Kidney epithelial cell (primary cell): ENCODE results near the gene SPRED3. TPM values are rescaled to one million over a fixed set of nuclear protein-coding genes. Genes with fewer than 3 reads are reported as not detected.
A peak's percentile ranks its signal among the peaks of the same experiment; 100 is the strongest.
"Not testable (repeated sequence)": the region's sequence is repeated elsewhere in the genome, so short reads cannot be mapped to it uniquely, and the experiment has no call there.

Experiments
- DNase-seq: peaks from one replicate; pipeline ENCODE4 v3.0.0-alpha.2; 2010; ENCODE audit warnings: low read depth
- H3K27me3 ChIP-seq: 2 replicates; pipeline ENCODE4 v1.6.0; 2011; ENCODE audit warnings: low read length; ENCODE audit not compliant: control insufficient read depth, insufficient read depth
- H3K36me3 ChIP-seq: 2 replicates; pipeline ENCODE4 v1.5.1; 2011; ENCODE audit warnings: low read length; ENCODE audit not compliant: control insufficient read depth, insufficient read depth
- H3K4me3 ChIP-seq: 2 replicates; pipeline ENCODE4 v1.5.1; 2011; ENCODE audit warnings: low read depth, mild to moderate bottlenecking, control low read depth, low read length
- CTCF ChIP-seq: IDR thresholded peaks from 2 replicates; pipeline ENCODE4 v1.5.1; 2011; ENCODE audit warnings: mild to moderate bottlenecking, moderate library complexity, low read length, control low read depth, inconsistent platforms; ENCODE audit not compliant: insufficient read depth, poor library complexity, severe bottlenecking
- total RNA-seq: library from RNA; depleted of rRNA; stranded (reverse); fragments of >200 nt; gene quantifications from 2 replicates; pipeline ENCODE4 v1.2.3, GENCODE V29; 2015

Gene SPRED3
- total RNA-seq, result 4.3 and 4.5 TPM in 2 replicates

DNA sequence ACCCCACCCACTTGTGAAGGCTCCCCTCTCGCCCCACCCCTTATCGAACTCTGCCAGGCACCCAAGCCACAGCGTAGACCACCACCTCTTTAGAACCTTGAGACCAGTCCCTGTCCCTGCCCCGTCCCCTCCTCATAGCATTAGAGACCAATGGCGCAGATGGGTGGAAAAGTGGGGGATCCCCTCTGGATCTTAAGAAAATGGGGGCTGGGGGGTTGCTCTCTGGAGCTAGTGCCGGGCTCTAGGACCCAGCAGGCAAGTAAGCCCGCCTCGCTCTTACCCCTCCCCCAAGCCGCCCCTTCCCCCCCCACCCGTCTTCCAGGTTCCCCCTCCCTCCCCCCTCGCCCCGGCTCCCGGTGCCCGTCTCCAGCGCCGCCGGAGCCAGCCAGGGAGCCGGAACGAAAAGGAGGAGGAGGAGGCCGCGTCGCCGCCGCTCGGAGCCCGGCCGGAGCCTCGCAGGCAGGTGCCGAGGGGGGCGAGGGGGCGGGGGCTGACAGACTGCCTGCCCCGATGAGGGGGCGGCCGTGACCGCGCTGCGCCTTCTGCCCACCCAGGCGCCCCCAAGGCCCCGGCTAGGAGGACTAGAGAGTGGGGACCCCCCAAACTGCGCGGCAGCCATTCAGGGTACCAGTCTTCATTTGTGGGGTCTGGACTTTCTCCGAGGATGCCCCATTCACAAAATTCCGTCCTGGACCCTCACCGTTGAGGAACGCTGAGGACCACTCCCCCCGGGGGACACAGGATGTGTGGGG lies at the start of gene SPRED3:
TSS of gene SPRED3 (plus strand) at position 349 of the 752 bp plus-strand sequence. CDS start 1,606 bp downstream, outside the sequence.
- peaks cover 8% of the 10 kb centered on the region for H3K27me3 ChIP-seq
- no peak for TF ChIP-seq CTCF
- H3K36me3 ChIP-seq, result no peaks in the 10 kb centered on the region
- DNase-seq, result no peak
- peak within 1 kb of the TSS; percentile 96 for H3K4me3 ChIP-seq

GRCh38 chr19:38339011-38339410 lies 49.5 kb upstream of the SPRED3 start:
- H3K36me3 ChIP-seq, H3K27me3 ChIP-seq, DNase-seq, H3K4me3 ChIP-seq: not testable (repeated sequence)

GRCh38 chr19:38340927-38341326 lies 47.6 kb upstream of the SPRED3 start:
- Histone ChIP-seq H3K27me3 (no peaks in the 10 kb centered on the region), H3K36me3 (no peaks in the 10 kb centered on the region), H3K4me3 (no peak overlapping the region)
- no peak for TF ChIP-seq CTCF
- no peak for DNase-seq

DNA sequence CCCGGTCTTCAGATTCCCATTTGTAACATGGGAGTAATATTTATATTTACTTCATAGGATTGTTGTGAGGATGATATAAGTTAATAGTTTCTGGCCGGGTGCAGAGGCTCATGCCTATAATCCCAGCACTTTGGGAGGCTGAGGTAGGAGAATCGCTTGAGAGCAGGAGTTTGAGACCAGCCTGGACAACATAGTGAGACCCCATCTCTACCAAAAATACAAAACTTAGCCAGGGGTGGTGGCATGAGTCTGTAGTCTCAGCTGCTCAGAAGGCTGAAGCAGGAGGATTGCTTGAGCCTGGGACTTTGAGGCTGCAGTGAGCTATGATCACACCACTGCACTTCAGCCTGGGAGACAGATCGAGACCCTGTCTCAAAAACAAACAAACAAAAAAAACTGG lies 41.7 kb upstream of the SPRED3 start:
- no peak for TF ChIP-seq CTCF
- H3K27me3 ChIP-seq, result no peaks in the 10 kb centered on the region
- H3K4me3 ChIP-seq, result no peak overlapping the region
- no peaks in the 10 kb centered on the region for H3K36me3 ChIP-seq
- DNase-seq, result no peak

- Histone ChIP-seq H3K4me3 (no peak overlapping the region), H3K36me3 (no peaks in the 10 kb centered on the region), H3K27me3 (peaks cover 6% of the 10 kb centered on the region)
- no peak for TF ChIP-seq CTCF
- DNase-seq, result no peak
These were observed 37.6 kb upstream of the SPRED3 start for GRCh38 chr19:38350883-38351282.

- no peak for TF ChIP-seq CTCF
These were observed 36.6 kb upstream of the SPRED3 start for GRCh38 chr19:38351865-38352395.

More at GRCh38 chr19:38351865-38352395, 36.6 kb upstream of the SPRED3 start:
- DNase-seq, result no peak
- no peak overlapping the region for H3K4me3 ChIP-seq
- no peaks in the 10 kb centered on the region for H3K36me3 ChIP-seq
- H3K27me3 ChIP-seq, result peaks cover 15% of the 10 kb centered on the region
